ENCODE measurements around the gene OSMR.

GRCh38 chr5:38936269-38936668 is 90.5 kb downstream of the OSMR start:
- TF ChIP-seq POLR2A (IDR thresholded peaks at IDR 0.05; ENCODE audit: low read length) = no peak
- TF ChIP-seq GATA1 (IDR thresholded peaks at IDR 0.05; ENCODE audit: low read depth, low read length) = no peak

Measured in erythroblast (primary cell).